Measurements from ENCODE around the gene SDCCAG8.

The SDCCAG8 gene

GRCh38 chr1:243407284-243408018, 151.6 kb downstream of the SDCCAG8 start:
- DNase-seq (ENCODE audit: low read depth), result peak; percentile 29
- no peak overlapping the region for H3K4me3 ChIP-seq (ENCODE audit: low read depth, low read length)

GRCh38 chr1:243408479-243408878, 152.6 kb downstream of the SDCCAG8 start:
- DNase-seq (ENCODE audit: low read depth), result no peak
- no peak overlapping the region for H3K4me3 ChIP-seq (ENCODE audit: low read depth, low read length)

GRCh38 chr1:243409284-243409683, 153.4 kb downstream of the SDCCAG8 start:
- H3K4me3 ChIP-seq (ENCODE audit: low read depth, low read length), result no peak overlapping the region
- DNase-seq (ENCODE audit: low read depth), result no peak

- DNase-seq (ENCODE audit: low read depth), result no peak
- H3K4me3 ChIP-seq (ENCODE audit: low read depth, low read length), result no peak overlapping the region
These were observed 155.6 kb downstream of the SDCCAG8 start for GRCh38 chr1:243411472-243411871.

GRCh38 chr1:243413431-243414151, 157.8 kb downstream of the SDCCAG8 start:
- H3K4me3 ChIP-seq (ENCODE audit: low read depth, low read length), result no peak overlapping the region
- no peak for DNase-seq (ENCODE audit: low read depth)

GRCh38 chr1:243414152-243414494, 158.3 kb downstream of the SDCCAG8 start:
- DNase-seq (ENCODE audit: low read depth), result no peak
- H3K4me3 ChIP-seq (ENCODE audit: low read depth, low read length), result no peak overlapping the region

- DNase-seq (ENCODE audit: low read depth), result no peak
- H3K4me3 ChIP-seq (ENCODE audit: low read depth, low read length), result no peak overlapping the region
These were observed 160.0 kb downstream of the SDCCAG8 start for GRCh38 chr1:243415663-243416408.

- DNase-seq (ENCODE audit: low read depth), result no peak
- no peak overlapping the region for H3K4me3 ChIP-seq (ENCODE audit: low read depth, low read length)
These were observed 160.7 kb downstream of the SDCCAG8 start for GRCh38 chr1:243416495-243416894.

GRCh38 chr1:243420016-243420945, 164.4 kb downstream of the SDCCAG8 start:
- no peak for DNase-seq (ENCODE audit: low read depth)
- H3K4me3 ChIP-seq (ENCODE audit: low read depth, low read length), result no peak overlapping the region

GRCh38 chr1:243420946-243421685, 165.3 kb downstream of the SDCCAG8 start:
- DNase-seq (ENCODE audit: low read depth), result no peak
- peak overlapping the region; percentile 23 for H3K4me3 ChIP-seq (ENCODE audit: low read depth, low read length)

GRCh38 chr1:243421784-243422183, 165.9 kb downstream of the SDCCAG8 start:
- peak; percentile 57 for DNase-seq (ENCODE audit: low read depth)
- peak overlapping the region; percentile 23 for H3K4me3 ChIP-seq (ENCODE audit: low read depth, low read length)

- no peak for DNase-seq (ENCODE audit: low read depth)
- no peak overlapping the region for H3K4me3 ChIP-seq (ENCODE audit: low read depth, low read length)
These were observed 166.5 kb downstream of the SDCCAG8 start for GRCh38 chr1:243422362-243422761.

GRCh38 chr1:243428084-243428483, 172.2 kb downstream of the SDCCAG8 start:
- no peak for DNase-seq (ENCODE audit: low read depth)
- no peak overlapping the region for H3K4me3 ChIP-seq (ENCODE audit: low read depth, low read length)

GRCh38 chr1:243428617-243429342, 172.9 kb downstream of the SDCCAG8 start:
- DNase-seq (ENCODE audit: low read depth), result no peak

GRCh38 chr1:243431591-243431990, 175.8 kb downstream of the SDCCAG8 start:
- DNase-seq (ENCODE audit: low read depth), result no peak
- no peak overlapping the region for H3K4me3 ChIP-seq (ENCODE audit: low read depth, low read length)

More at GRCh38 chr1:243428617-243429342, 172.9 kb downstream of the SDCCAG8 start:
- H3K4me3 ChIP-seq (ENCODE audit: low read depth, low read length), result no peak overlapping the region

GRCh38 chr1:243432136-243432535, 176.3 kb downstream of the SDCCAG8 start:
- DNase-seq (ENCODE audit: low read depth), result no peak
- H3K4me3 ChIP-seq (ENCODE audit: low read depth, low read length), result no peak overlapping the region

GRCh38 chr1:243433737-243434370, 178.0 kb downstream of the SDCCAG8 start:
- DNase-seq (ENCODE audit: low read depth), result peak; percentile 18
- no peak overlapping the region for H3K4me3 ChIP-seq (ENCODE audit: low read depth, low read length)

- DNase-seq (ENCODE audit: low read depth), result no peak
These were observed 178.8 kb downstream of the SDCCAG8 start for GRCh38 chr1:243434594-243434993.

More at GRCh38 chr1:243434594-243434993, 178.8 kb downstream of the SDCCAG8 start:
- no peak overlapping the region for H3K4me3 ChIP-seq (ENCODE audit: low read depth, low read length)

All from skeletal muscle cell (primary cell).